Endothelial cell of umbilical vein (primary cell): ENCODE results near the gene ATP1B2. TPM values are rescaled to one million over a fixed set of nuclear protein-coding genes. Genes with fewer than 3 reads are reported as not detected.

Experiments
- BruUV-seq: library from RNA; stranded (reverse); fragments of 400-500 nt; replicated peaks from 2 replicates; lab custom pipeline; 2021; lab: Mats Ljungman, UMichigan
- CTCF ChIA-PET: fragments of 300-600, 350-600 bp; sonication (Branson Sonifier 250); formaldehyde crosslinking; loops from one replicate; lab custom pipeline; 2021; ENCODE audit warnings: antibody characterized with exemption, inconsistent platforms; lab: Charles Lee
- POLR2A ChIA-PET: fragments of 300-600, 350-600 bp; sonication (Branson Sonifier 250); formaldehyde crosslinking; loops from one replicate; lab custom pipeline; 2021; ENCODE audit warnings: antibody characterized with exemption, inconsistent platforms; lab: Charles Lee
- DNase-seq: peaks from one replicate; pipeline ENCODE4 v3.0.0-alpha.2; 2011; ENCODE audit warnings: low read depth, low spot score
- FAIRE-seq: peaks from 2 replicates; lab custom pipeline; 2011; peaks lifted over from hg19 to GRCh38; lab: Jason Lieb, UNC
- H2AFZ ChIP-seq: 2 replicates; pipeline ENCODE4 v1.6.0; 2012; ENCODE audit warnings: low read depth, low read length, control low read depth, inconsistent platforms
- H3K27ac ChIP-seq: 2 replicates; pipeline ENCODE4 v1.5.1; 2011; ENCODE audit warnings: low read depth, mild to moderate bottlenecking, control low read depth, low read length, moderate library complexity; ENCODE audit not compliant: insufficient read depth
- H3K27me3 ChIP-seq, 2 experiments: 2 replicates each; pipeline versions ENCODE4 v1.6.0 to v1.6.1; 2011; ENCODE audit warnings: low read length in 2 of 2, mixed read lengths in 1 of 2; ENCODE audit not compliant: control insufficient read depth in 2 of 2, insufficient read depth in 2 of 2
- H3K36me3 ChIP-seq, 2 experiments: 2 replicates in 1 of 2; 3 replicates in 1 of 2; pipeline ENCODE4 v1.5.1; 2011; ENCODE audit warnings: low read length in 2 of 2, mild to moderate bottlenecking in 1 of 2, moderate library complexity in 1 of 2; ENCODE audit not compliant: control insufficient read depth in 2 of 2, insufficient read depth in 2 of 2; ENCODE audit errors: extremely low read depth in 1 of 2
- H3K4me1 ChIP-seq: 3 replicates; pipeline ENCODE4 v1.5.1; 2011; ENCODE audit warnings: mild to moderate bottlenecking, low read length; ENCODE audit not compliant: control insufficient read depth, insufficient read depth; ENCODE audit errors: extremely low read depth
- H3K4me2 ChIP-seq: 2 replicates; pipeline ENCODE4 v1.6.1; 2011; ENCODE audit warnings: low read length, control low read depth, mixed read lengths; ENCODE audit not compliant: insufficient read depth
- H3K4me3 ChIP-seq, 3 experiments: fragments of 200-600 bp in 1 of 3; sonication (generic), shearing (Covaris generic) in 1 of 3; replicated peaks in 1 of 3; 2 replicates each; pipeline ENCODE4 v1.5.1; 2011 to 2016; ENCODE audit warnings: control low read depth in 3 of 3, low read length in 3 of 3, mild to moderate bottlenecking in 2 of 3, inconsistent platforms in 1 of 3, low read depth in 1 of 3, moderate library complexity in 1 of 3; ENCODE audit not compliant: insufficient read depth in 1 of 3
- H3K79me2 ChIP-seq: 2 replicates; pipeline ENCODE4 v1.6.0; 2012; ENCODE audit warnings: low read length, inconsistent platforms; ENCODE audit not compliant: control insufficient read depth, insufficient read depth
- H3K9ac ChIP-seq: replicated peaks from 2 replicates; pipeline ENCODE3; 2011; ENCODE audit warnings: low read length, control low read depth; ENCODE audit not compliant: insufficient read depth; ENCODE audit errors: extremely low read depth
- H3K9me1 ChIP-seq: replicated peaks from 3 replicates; pipeline ENCODE4 v1.6.0; 2011; ENCODE audit warnings: mild to moderate bottlenecking, low read length; ENCODE audit not compliant: control insufficient read depth, insufficient read depth; ENCODE audit errors: extremely low read depth
- H3K9me3 ChIP-seq: replicated peaks from 2 replicates; pipeline ENCODE4 v1.5.1; 2012; ENCODE audit warnings: low read length, inconsistent platforms; ENCODE audit not compliant: control insufficient read depth, insufficient read depth
- H4K20me1 ChIP-seq: replicated peaks from 2 replicates; pipeline ENCODE3; 2011; ENCODE audit warnings: mild to moderate bottlenecking, low read length; ENCODE audit not compliant: control insufficient read depth, insufficient read depth; ENCODE audit errors: extremely low read depth
- EZH2 ChIP-seq: IDR thresholded peaks from 2 replicates; pipeline ENCODE4 v1.6.1; 2012; ENCODE audit warnings: borderline replicate concordance, low read depth, mild to moderate bottlenecking, moderate library complexity, low read length, inconsistent platforms; ENCODE audit not compliant: severe bottlenecking
- FOS ChIP-seq: IDR thresholded peaks from 2 replicates; pipeline ENCODE4 v1.6.1; 2011; ENCODE audit warnings: mild to moderate bottlenecking, low read length, moderate library complexity, borderline replicate concordance; ENCODE audit not compliant: insufficient read depth
- GATA2 ChIP-seq: IDR thresholded peaks from 2 replicates; pipeline ENCODE4 v1.7.0; 2011; ENCODE audit warnings: low read depth, mild to moderate bottlenecking, moderate library complexity, mixed read lengths, low read length; ENCODE audit not compliant: insufficient read length, insufficient read depth
- JUN ChIP-seq: IDR thresholded peaks from 2 replicates; pipeline ENCODE4 v1.6.1; 2011; ENCODE audit warnings: borderline replicate concordance, low read depth; ENCODE audit not compliant: insufficient read length, insufficient read depth
- MYC ChIP-seq: IDR thresholded peaks from one replicate; pipeline ENCODE4 v1.6.1; 2011; ENCODE audit warnings: mild to moderate bottlenecking, low read depth, low read length
- POLR2A ChIP-seq: IDR thresholded peaks from 2 replicates; pipeline ENCODE4 v1.6.1; 2012; ENCODE audit warnings: low read depth, mild to moderate bottlenecking, control low read depth, low read length
- POLR2AphosphoS5 ChIP-seq: IDR thresholded peaks from 2 replicates; pipeline ENCODE4 v1.6.1; 2012; ENCODE audit warnings: low read depth, mild to moderate bottlenecking, control low read depth, low read length, moderate library complexity; ENCODE audit not compliant: insufficient read depth
- dilution Hi-C: fragments of 300-500 bp; cut with MboI; formaldehyde crosslinking; loops from one replicate; pipeline ENCODE4 v1.15.0; 2019; ENCODE audit warnings: low sequenced_read_pairs; ENCODE audit not compliant: extremely low pct_ligation_motif_present
- intact Hi-C: fragments of 100-400 bp; cut with micrococcal nuclease; formaldehyde crosslinking; loops from one replicate; pipeline ENCODE4 v1.10.0; 2022
- polyA plus RNA-seq, 4 experiments: library from polyadenylated mRNA; depleted of rRNA in 3 of 4; stranded (reverse) in 3 of 4; unstranded in 1 of 4; fragments of >200 nt; gene quantifications; 2 replicates each; pipeline versions ENCODE4 v1.2.1 to v1.2.3, GENCODE V29; 2011 to 2012; ENCODE audit warnings: missing spikeins in 1 of 4
- total RNA-seq: library from RNA; stranded (reverse); gene quantifications from 2 replicates; pipeline ENCODE4 v1.2.3, GENCODE V29; 2021
- TF ChIP-seq, protein P1 (sequence below): IDR thresholded peaks from 2 replicates; pipeline ENCODE4 v1.6.1; 2011; ENCODE audit not compliant: insufficient read depth, insufficient read length
- TF ChIP-seq, protein P2 (sequence below), 2 donors: IDR thresholded peaks; 1 replicate in 1 of 2; 2 replicates in 1 of 2; pipeline ENCODE4 v1.5.1; 2011; ENCODE audit warnings: low read length in 2 of 2, mild to moderate bottlenecking in 2 of 2, moderate library complexity in 2 of 2, control low read depth in 1 of 2, inconsistent platforms in 1 of 2, low read depth in 1 of 2; ENCODE audit not compliant: insufficient read depth in 1 of 2; ENCODE audit errors: extremely low read depth in 1 of 2

Gene ATP1B2
- total and polyA plus RNA-seq, 2 donors (not counting 3 experiments of a cell fraction or from before 2014, with no cell fraction given): 0.06 TPM; not detected in 1

DNA sequence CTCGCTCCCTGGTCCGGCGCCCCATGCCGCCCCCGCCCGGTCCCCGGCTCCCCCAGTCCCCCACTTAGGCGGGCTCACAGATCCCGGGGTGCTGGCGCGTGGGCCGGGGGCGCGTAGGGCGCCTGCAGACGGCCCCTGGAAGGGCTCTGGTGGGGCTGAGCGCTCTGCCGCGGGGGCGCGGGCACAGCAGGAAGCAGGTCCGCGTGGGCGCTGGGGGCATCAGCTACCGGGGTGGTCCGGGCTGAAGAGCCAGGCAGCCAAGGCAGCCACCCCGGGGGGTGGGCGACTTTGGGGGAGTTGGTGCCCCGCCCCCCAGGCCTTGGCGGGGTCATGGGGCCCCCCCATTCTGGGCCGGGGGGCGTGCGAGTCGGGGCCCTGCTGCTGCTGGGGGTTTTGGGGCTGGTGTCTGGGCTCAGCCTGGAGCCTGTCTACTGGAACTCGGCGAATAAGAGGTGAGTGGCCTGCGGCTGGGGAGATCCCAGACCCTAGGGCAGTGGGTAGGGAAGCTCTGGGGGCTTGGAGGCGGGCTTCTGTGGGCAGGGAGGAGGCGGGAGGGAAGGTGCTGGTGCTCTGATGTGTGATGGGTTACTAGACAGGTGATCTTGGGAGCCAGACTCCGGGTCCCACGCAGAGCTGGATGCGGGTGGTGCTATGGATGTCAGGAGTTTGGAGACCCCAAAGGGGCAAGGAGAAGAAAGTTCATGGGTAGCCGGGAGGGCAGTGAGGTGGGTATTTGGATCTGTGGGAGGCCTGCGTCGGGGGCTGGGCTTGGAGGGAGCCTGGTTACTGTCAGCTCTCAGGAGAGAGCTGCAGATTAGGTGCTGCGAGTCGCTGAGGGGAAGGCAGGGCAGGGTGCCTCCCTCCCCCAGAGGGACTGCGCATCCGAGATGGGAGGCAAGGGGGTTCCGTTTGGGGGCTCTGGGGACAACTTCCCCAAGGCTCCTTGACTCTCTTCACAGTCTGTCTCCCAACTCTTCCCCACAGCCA is 54.8 kb downstream of the ATP1B2 start:
- FAIRE-seq (no peak), DNase-seq (no peak)
- TF ChIP-seq EZH2 (peak; percentile 55), JUN (no peak)
- Histone ChIP-seq H3K9me1 (no peaks in the 10 kb centered on the region), H3K27me3 (peaks cover 33 to 35% of the 10 kb centered on the region in 2 experiments), H3K27ac (no peak overlapping the region), H3K4me2 (peak overlapping the region; percentile 21), H4K20me1 (no peaks in the 10 kb centered on the region), H3K4me3 (peak overlapping the region in 1 of 3 experiments; percentile 27), H3K4me1 (peaks cover 6% of the 10 kb centered on the region), H3K36me3 (peaks cover 0 to 8% of the 10 kb centered on the region in 2 experiments), H3K9ac (no peak overlapping the region), H3K9me3 (no peaks in the 10 kb centered on the region), H2AFZ (no peak overlapping the region), H3K79me2 (no peaks in the 10 kb centered on the region)
- ChIA-PET CTCF (interaction anchor here (2.3 to 5.1 kb wide), 2 partner anchors 10 to 18 kb away, joined by 11 to 45 read pairs; partner anchors contain the start of genes DNAH2, TP53 and WRAP53), POLR2A (interaction anchor here (0.6 kb wide), 1 partner anchor 396 kb away, joined by 3 read pairs; no protein-coding TSS in a partner anchor)
- dilution Hi-C loops: no loop called here
- intact Hi-C loops: loop anchor here (1.0 kb wide), 1 partner anchor 12 kb away; the partner anchor contains the start of gene DNAH2
- BruUV-seq: no TSS peak

DNA sequence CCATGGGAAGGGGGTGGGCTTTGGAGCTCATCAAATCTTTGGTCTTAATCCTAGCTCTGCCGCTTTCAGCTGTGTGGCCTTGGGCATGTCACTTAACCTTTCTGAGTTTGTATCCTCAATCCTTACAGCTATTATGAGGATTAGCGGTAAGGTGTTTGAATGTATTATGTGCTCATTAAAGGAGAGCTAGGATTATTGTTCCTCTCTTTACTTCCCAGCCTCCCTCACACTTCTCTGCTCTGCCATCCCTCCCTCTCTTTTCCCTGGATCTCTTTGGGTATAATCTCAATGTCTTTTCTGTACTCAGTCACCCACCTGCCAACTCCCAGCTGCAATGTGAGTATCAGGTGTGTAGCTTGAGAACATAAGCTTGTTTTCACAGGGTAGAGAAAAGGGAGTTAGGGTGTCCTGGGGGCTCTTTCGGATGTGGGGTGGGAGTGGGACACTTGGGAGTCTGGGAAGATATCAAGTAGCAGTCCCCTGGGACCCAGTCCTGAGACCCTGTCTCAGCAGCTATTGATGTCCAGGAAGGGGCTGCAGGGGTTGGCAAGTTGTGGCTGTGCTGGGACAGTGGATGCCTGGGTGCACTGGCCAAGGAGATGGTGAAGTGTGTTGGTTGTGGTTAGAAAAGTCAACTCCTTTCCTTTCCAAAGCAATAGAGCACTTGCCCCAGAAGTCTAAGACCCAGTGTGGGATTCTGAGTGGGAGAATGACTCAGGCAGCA is 56.1 kb downstream of the ATP1B2 start:
- BruUV-seq: no TSS peak
- no peak overlapping the region for H3K9ac ChIP-seq
- FAIRE-seq (no peak), DNase-seq (no peak)
- H3K4me2 ChIP-seq: no peak overlapping the region
- dilution Hi-C loops (no loop called here), intact Hi-C loops (no loop called here)
- POLR2A ChIA-PET: no interaction called here
- no peaks in the 10 kb centered on the region for H3K9me1 ChIP-seq
- H3K27ac ChIP-seq: no peak overlapping the region
- peaks cover 0 to 5% of the 10 kb centered on the region in 2 experiments for H3K36me3 ChIP-seq
- no peaks in the 10 kb centered on the region for H4K20me1 ChIP-seq
- no peak overlapping the region for H2AFZ ChIP-seq
- TF ChIP-seq MYC (no peak), EZH2 (no peak), POLR2A (no peak), GATA2 (no peak), POLR2AphosphoS5 (no peak), JUN (no peak), FOS (no peak)
- TF ChIP-seq, protein P1, sequence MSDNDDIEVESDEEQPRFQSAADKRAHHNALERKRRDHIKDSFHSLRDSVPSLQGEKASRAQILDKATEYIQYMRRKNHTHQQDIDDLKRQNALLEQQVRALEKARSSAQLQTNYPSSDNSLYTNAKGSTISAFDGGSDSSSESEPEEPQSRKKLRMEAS: no peak
- TF ChIP-seq, protein P2, sequence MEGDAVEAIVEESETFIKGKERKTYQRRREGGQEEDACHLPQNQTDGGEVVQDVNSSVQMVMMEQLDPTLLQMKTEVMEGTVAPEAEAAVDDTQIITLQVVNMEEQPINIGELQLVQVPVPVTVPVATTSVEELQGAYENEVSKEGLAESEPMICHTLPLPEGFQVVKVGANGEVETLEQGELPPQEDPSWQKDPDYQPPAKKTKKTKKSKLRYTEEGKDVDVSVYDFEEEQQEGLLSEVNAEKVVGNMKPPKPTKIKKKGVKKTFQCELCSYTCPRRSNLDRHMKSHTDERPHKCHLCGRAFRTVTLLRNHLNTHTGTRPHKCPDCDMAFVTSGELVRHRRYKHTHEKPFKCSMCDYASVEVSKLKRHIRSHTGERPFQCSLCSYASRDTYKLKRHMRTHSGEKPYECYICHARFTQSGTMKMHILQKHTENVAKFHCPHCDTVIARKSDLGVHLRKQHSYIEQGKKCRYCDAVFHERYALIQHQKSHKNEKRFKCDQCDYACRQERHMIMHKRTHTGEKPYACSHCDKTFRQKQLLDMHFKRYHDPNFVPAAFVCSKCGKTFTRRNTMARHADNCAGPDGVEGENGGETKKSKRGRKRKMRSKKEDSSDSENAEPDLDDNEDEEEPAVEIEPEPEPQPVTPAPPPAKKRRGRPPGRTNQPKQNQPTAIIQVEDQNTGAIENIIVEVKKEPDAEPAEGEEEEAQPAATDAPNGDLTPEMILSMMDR (IDR thresholded peaks at IDR 0.05; ENCODE audit: extremely low read depth in 1 of 2, insufficient read depth in 1 of 2, low read depth in 1 of 2, low read length in 2 of 2): no peak
- CTCF ChIA-PET: interaction anchor here (2.3 to 5.1 kb wide), 2 partner anchors 9 to 19 kb away, joined by 11 to 45 read pairs; partner anchors contain the start of genes DNAH2, TP53 and WRAP53
- peaks cover 6% of the 10 kb centered on the region for H3K4me1 ChIP-seq
- no peaks in the 10 kb centered on the region for H3K79me2 ChIP-seq
- H3K27me3 ChIP-seq: peaks cover 35% of the 10 kb centered on the region in 2 experiments
- H3K9me3 ChIP-seq: no peaks in the 10 kb centered on the region
- no peak overlapping the region for H3K4me3 ChIP-seq
